Stimulated activated CD4-positive, alpha-beta T cell treated with anti-CD3 and anti-CD28 coated beads, Interleukin-2, amount 100 ng/mL, for 48 hours (primary cell): Measurements from ENCODE around the gene PCED1B.
"Not testable (repeated sequence)": the region's sequence is repeated elsewhere in the genome, so short reads cannot be mapped to it uniquely, and the experiment has no call there.

Experiments
- DNase-seq, 2 donors: peaks; one replicate each; pipeline ENCODE4 v3.0.0-alpha.2; 2020

Gene PCED1B, protein sequence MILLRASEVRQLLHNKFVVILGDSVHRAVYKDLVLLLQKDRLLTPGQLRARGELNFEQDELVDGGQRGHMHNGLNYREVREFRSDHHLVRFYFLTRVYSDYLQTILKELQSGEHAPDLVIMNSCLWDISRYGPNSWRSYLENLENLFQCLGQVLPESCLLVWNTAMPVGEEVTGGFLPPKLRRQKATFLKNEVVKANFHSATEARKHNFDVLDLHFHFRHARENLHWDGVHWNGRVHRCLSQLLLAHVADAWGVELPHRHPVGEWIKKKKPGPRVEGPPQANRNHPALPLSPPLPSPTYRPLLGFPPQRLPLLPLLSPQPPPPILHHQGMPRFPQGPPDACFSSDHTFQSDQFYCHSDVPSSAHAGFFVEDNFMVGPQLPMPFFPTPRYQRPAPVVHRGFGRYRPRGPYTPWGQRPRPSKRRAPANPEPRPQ

DNA sequence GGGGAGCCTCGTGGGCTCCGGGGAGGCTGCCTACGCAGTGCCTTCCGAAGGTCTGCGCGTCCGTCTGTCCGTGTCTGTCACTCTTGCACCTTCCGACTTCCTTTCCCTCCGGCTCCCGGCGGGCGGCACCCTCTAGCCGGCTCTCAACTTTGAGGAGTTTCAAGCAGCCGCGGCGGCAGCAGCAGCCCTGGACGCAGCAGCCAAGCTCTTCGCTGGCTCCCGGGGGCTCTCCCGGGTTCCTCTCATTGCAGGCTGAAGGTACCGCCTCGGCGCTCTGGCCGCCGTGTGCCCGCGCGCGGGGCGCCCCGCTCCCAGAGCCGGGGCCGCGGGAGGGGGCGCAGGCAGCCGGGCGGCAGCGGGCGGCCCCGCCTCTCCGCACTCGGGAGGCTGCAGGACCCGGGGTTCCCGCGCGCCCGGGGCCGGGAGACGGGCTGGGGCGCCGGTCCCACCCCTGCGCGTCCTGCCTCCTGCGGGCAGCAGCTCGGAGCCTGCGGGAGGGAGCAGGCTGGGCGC lies at the start of gene PCED1B, which contains the start of gene AMIGO2:
Gene PCED1B (plus strand): TSS at position 154 of the 513 bp plus-strand sequence. CDS start 155,443 bp downstream, outside the sequence.
Gene AMIGO2 (minus strand): TSS at position 492 of the 513 bp plus-strand sequence. CDS start 957 bp downstream, outside the sequence.
- peak; percentile 55 to 64 for DNase-seq

DNA sequence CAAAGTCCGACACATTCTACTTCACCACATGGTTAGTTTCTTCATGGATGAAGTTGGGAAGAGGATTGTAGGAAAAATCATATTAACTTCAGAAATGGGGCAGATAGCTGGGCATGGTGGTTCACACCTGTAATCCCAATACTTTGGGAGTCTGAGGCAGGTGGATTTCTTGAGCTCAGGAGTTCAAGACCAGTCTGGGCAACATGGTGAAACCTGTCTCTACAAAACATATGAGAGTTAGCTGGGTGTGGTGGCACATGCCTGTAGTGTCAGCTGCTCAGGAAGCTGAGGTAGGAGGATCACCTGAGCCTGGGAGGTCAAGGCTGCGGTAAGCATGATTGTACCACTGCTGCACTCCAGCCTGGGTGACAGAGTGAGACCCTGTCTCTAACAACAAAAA lies 49.5 kb upstream of the PCED1B start:
- DNase-seq: no peak

DNA sequence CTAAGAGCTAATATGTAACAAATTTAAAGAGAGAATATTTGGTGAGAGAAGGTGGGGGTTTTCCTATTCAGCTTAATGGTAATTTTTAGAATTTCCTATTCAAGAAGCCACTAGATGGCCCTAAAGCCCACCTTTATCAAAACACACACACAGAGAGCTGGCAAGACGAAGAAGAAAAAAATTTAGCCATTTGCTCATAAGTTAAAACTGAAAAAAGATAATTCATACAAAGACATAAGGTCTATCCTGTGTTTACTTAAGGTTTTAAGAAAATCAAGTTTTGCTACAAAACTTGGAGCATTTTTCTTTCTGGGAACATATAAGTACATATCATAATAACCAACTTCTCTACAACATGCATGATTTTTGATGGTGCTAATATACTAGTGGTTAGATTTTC lies 46.8 kb upstream of the PCED1B start:
- DNase-seq: no peak

DNA sequence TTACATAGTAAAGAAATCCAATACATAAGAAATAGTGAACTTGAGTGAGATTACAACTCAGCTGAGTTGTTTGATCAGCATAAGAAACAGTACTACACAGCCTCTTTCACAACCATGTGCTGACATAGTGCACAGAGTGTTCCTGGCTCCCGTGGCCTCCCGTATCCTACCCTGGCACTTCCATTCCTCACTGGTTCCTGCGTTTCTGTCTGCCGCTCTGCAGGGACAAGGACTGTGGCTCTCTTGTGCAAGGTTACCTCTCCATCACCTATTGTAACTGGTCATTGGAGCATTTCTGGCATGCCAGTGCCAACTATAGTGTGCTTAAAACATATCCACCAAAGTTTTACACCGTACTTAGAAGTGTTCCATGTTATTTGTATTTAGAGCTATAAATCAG lies 46.3 kb upstream of the PCED1B start:
- no peak for DNase-seq

GRCh38 chr12:47033789-47034555 lies 45.4 kb upstream of the PCED1B start:
- no peak for DNase-seq

DNA sequence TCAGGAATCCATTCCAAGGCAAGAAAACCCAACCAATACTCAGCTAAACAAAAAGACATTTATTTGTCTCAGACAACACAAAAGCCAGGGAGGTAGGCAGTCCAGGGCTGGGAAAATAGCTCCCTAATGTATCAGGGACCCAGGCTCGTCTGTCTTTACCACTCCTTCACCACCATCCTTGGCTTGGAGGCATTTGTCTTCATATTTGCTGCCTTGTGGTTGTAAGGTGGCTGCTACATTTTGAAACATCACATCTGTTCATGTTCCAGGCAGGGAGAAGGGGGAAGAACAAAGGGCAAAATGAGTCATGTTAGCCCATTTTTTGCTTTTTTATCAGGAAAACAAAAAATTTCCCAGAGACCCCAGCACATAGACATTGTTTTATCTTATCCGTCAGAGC lies 44.8 kb upstream of the PCED1B start:
- DNase-seq: no peak

DNA sequence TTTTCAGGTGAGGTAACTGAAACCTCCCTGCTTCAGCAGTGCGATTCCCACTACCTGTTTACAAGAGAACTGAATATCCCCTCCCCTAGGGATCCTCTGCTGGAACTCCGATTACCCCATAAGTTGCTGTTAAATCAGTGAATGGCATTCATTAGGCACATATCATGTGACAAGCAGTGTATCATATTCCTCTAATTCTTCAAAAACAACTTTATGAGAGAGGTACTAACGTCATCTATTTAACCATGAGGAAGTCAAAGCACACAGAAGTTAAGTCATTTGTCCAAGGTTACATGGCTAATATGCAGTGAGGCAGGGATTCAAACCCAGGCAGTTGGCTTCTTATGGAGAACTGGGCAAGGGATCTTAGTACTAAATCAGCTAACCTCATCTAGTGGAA lies 43.9 kb upstream of the PCED1B start:
- DNase-seq: no peak

DNA sequence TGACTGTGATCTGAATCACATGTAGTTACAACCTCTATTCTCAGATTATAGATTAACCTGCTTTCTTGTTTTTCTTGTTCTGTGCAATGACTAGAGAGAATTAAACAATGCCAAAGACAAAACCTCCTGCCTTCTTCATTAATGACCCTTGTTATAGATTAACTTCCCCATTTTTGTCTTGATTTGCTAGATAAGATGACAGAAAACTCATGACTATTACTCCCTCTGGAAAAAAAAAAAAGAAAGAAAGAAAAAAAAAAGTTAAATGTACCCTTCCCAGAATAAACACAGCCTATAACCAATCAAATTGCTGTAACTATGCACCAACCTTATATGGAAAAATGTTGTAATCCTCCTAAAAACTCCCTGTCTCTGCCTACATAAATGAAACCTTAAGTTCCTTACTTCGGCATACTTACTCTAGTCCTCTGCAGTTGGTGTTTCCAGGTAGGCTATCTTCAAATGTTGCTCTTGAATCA lies 41.1 kb upstream of the PCED1B start:
- no peak for DNase-seq

DNA sequence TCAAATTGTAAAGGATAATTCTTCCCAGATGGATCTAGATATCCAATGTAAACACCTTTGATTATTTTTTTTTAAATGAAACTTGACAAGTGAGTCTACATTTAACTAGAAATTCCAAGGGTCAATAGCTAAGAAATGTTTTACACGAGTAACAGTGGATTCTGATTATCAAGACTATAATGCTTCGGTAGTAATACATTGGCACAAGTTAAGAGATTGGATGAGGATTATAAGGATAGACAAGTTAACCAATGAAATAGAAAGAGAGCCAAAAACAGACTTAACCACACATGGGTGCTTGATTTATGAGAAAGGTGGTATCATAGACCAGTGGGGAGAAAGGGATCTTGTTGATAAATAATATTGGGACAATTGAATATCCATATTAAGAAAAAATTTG lies 40.3 kb upstream of the PCED1B start:
- DNase-seq: no peak

DNA sequence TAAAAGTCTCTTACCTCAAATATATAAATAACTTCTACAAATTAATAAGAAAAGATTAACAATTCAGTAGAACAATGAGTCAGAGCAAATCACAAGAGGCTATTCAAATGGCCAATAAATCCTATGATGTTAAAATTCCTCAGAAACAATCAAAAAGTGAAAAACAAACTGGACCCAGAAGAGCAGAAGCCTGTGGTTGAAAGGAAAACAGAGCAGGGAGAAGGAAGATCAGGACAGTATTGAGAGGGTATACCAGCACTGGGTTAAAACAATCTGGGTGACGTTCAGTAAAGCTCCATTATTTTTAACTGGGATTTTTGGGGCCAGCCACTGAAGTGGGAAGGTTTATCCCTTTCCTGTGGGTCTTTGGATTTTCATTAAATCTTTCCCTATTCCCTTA lies 39.7 kb upstream of the PCED1B start:
- DNase-seq: no peak

- no peak for DNase-seq
These were observed 38.1 kb upstream of the PCED1B start for GRCh38 chr12:47041327-47041726.

DNA sequence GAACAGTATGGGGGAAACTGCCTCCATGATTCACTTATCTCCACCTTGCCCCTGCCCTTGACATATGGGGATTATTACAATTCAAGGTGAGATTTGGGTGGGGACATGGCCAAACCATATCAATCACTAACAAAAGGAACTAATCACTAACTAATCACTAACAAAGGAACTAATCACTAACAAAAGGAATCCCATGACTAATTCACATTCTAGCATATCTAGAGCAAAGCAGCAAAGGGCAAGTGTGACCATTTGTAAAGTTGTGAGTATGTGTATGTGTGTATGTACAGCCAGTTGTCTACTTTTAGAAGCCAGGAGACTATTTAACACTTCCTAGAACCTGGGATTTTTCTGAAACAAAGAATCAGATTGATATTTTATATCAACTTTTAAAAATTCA lies 30.9 kb upstream of the PCED1B start:
- no peak for DNase-seq

DNA sequence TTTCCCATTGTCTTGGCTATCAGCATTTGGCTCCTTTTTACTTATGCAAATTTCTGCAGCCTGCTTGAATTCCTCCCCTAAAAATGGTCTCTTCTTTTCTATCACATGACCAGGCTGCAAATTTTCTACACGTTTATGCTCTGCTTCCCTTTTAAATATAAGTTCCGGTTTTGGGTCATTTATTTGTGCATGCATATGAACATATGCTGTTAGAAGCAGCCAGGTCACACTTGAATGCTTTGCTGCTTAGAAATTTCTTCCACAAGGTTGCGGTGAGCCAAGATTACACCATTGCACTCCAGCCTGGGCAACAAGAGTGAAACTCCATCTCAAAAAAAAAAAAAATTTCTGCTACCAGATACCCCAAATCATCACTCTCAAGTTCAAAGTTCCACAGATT lies 28.1 kb upstream of the PCED1B start:
- DNase-seq: not testable (repeated sequence)

DNA sequence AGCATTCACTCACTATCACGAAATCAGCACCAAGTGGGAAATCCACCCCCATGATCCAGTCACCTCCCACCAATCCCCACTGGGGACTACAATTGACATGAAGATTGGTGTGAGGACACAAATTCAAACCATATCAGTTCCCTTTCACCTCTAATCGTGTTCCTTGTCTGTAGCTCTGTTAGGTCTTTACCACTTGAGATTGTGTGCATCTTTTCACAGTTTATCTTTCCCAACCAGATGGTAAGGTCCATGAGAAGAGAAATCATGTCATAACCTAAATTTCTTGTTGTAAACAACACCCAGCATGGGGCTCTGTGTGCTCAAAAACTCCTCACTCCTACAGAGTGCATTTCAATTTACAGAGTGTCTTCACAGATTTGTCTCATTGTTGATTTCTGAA lies 27.1 kb upstream of the PCED1B start:
- DNase-seq: no peak

GRCh38 chr12:47053961-47054360 lies 25.5 kb upstream of the PCED1B start:
- no peak for DNase-seq

DNA sequence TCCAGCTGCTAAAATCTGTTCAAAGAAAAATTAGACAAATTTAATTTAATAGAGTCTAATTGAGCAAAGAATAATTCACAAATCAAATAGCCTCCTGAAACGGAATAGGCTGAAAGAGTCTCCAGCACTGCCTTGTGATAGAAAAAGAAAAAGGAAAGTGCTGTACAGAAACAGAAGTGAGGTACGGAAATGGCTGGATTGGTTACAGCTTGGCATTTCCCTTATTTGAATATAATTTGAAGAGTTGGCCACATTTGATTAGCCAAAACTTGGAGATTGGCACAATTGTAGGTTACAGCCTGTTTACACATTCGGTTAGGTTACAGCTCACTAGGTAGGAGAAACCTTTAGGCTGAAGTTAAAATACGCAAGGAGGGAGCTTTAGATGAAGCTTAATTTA lies 24.8 kb upstream of the PCED1B start:
- no peak for DNase-seq

DNA sequence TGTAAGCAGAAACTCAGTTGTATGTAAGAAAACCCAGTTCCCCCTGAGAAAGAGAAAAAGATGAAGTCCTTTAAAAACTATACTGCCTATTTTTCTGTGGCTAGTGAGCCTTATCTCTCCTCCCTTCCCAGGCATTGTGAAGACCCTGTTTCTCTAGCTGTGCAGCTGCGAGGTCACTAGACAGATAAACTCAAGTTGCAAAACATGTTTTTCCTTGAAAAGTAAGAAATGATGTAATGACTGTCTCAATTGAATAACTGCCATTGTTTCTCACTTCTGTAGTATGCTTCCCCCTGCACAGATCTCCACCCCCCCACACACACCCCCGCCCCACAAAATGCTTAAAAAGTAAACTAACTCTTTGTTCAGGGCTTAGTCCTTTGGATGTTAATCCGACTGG lies 23.6 kb upstream of the PCED1B start:
- not testable (repeated sequence) for DNase-seq

DNA sequence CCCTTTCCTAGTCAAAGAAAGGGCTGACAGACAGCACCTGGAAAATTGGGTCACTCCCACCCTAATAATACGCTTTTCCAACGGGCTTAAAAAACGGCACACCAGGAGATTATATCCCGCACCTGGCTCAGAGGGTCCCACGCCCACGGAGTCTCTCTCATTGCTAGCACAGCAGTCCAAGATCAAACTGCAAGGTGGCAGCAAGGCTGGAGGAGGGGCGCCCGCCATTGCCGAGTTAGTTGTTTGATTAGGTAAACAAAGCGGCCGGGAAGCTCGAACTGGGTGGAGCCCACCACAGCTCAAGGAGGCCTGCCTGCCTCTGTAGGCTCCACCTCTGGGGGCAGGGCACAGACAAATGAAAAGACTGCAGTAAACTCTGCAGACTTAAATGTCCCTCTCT lies 22.5 kb upstream of the PCED1B start:
- DNase-seq: not testable (repeated sequence)

- DNase-seq: not testable (repeated sequence)
These were observed 20.8 kb upstream of the PCED1B start for GRCh38 chr12:47058640-47059039.

DNA sequence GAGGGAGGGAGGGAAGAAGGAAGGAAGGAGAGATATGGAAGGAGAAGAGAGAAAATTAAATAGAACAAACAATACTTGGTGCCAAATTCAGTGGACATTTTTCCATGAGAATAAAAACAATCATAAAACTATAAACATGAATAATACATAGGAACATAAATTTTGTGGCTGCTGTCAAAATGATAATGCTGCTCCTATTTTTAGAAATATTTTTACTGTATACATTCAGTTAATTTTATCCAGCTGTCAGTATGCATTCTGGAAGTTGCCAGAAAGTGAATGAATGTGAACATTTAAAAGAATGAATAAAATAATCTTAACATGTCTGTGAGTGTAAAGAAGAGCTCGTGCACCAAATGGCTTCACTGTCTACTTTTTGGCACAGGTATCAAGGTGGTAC lies 13.9 kb upstream of the PCED1B start:
- no peak for DNase-seq

- no peak for DNase-seq
These were observed 13.0 kb upstream of the PCED1B start for GRCh38 chr12:47066278-47067025.

DNA sequence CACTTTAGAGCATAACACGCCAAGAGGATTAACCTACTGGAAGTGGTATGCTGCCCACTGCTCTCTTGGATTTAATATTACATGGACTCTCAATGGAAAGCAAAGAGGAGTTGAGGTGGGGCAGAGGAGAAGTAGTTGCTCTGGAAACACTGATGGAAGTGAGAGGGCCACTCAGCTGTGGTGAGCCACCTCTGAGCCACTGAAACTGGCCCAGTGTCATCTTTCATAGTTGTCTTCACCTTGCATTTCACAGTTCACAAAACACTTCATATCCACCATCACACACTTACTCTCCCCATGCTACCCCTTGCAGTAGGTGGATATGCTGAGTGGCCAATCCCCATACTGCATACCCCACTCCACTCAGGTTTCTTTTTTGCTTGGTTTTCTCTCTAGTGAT lies 12.2 kb upstream of the PCED1B start:
- DNase-seq: peak in 1 of 2 donors; percentile 11
